Activated gamma-delta T cell (primary cell): Measurements from ENCODE around the gene FGFR4.
"Not testable (repeated sequence)": the region's sequence is repeated elsewhere in the genome, so short reads cannot be mapped to it uniquely, and the experiment has no call there.

Experiments
- DNase-seq: peaks from one replicate; lab custom pipeline; 2025; lab: John Stamatoyannopoulos, UW
- total RNA-seq, 2 donors: gene quantifications; one replicate each; lab custom pipeline; 2026; lab: John Stamatoyannopoulos, UW

Gene FGFR4
- 0.96 to 3.4 reads per million in 2 donors for total RNA-seq

- peak; percentile 48 for DNase-seq
Observed at GRCh38 chr5:177086654-177087397, at the start of gene FGFR4. Gene FGFR4, plus strand, starts transcription at chr5:177086915. Its CDS starts 2,688 bp downstream, at chr5:177089603.

GRCh38 chr5:177036921-177037320 lies 49.8 kb upstream of the FGFR4 start:
- DNase-seq, result no peak

GRCh38 chr5:177040814-177041420 lies 45.8 kb upstream of the FGFR4 start:
- DNase-seq, result no peak

- DNase-seq, result no peak
Observed at GRCh38 chr5:177041936-177042335, 44.8 kb upstream of the FGFR4 start.

- no peak for DNase-seq
Observed at GRCh38 chr5:177043114-177043513, 43.6 kb upstream of the FGFR4 start.

GRCh38 chr5:177043958-177044357 lies 42.8 kb upstream of the FGFR4 start:
- DNase-seq, result no peak

- DNase-seq, result no peak
Observed at GRCh38 chr5:177044641-177045040, 42.1 kb upstream of the FGFR4 start.

GRCh38 chr5:177045631-177046030 lies 41.1 kb upstream of the FGFR4 start:
- no peak for DNase-seq

- DNase-seq, result not testable (repeated sequence)
Observed at GRCh38 chr5:177048531-177048930, 38.2 kb upstream of the FGFR4 start.

- DNase-seq, result no peak
Observed at GRCh38 chr5:177049285-177049684, 37.4 kb upstream of the FGFR4 start.

- no peak for DNase-seq
Observed at GRCh38 chr5:177064500-177065277, 22.0 kb upstream of the FGFR4 start.

- no peak for DNase-seq
Observed at GRCh38 chr5:177065491-177065890, 21.2 kb upstream of the FGFR4 start.

GRCh38 chr5:177066224-177066623 lies 20.5 kb upstream of the FGFR4 start:
- DNase-seq, result no peak

GRCh38 chr5:177067503-177067902 lies 19.2 kb upstream of the FGFR4 start:
- DNase-seq, result no peak

- DNase-seq, result no peak
Observed at GRCh38 chr5:177070536-177071191, 16.1 kb upstream of the FGFR4 start.

- no peak for DNase-seq
Observed at GRCh38 chr5:177071666-177072385, 14.9 kb upstream of the FGFR4 start.

GRCh38 chr5:177077335-177077734 lies 9.4 kb upstream of the FGFR4 start:
- DNase-seq, result no peak

GRCh38 chr5:177079606-177080005 lies 7.1 kb upstream of the FGFR4 start:
- DNase-seq, result no peak

- no peak for DNase-seq
Observed at GRCh38 chr5:177080265-177080664, 6.5 kb upstream of the FGFR4 start.

- DNase-seq, result no peak
Observed at GRCh38 chr5:177081859-177082258, 4.9 kb upstream of the FGFR4 start.

- no peak for DNase-seq
Observed at GRCh38 chr5:177083357-177083756, 3.4 kb upstream of the FGFR4 start.

GRCh38 chr5:177084175-177084574 lies 2.5 kb upstream of the FGFR4 start:
- no peak for DNase-seq
